Neural cell (in vitro differentiated cells): ENCODE measurements around the gene SOHLH1. TPM values are rescaled to one million over a fixed set of nuclear protein-coding genes. Genes with fewer than 3 reads are reported as not detected.

Experiments
- H2AFZ ChIP-seq: fragments of 200-600, 300-800 bp; sonication (generic), shearing (Covaris generic); 2 replicates; pipeline ENCODE4 v1.6.0; 2014; ENCODE audit warnings: low read depth, mild to moderate bottlenecking, antibody characterized with exemption, low read length, moderate library complexity
- H3F3A ChIP-seq: fragments of 200-600 bp; shearing (Covaris generic); 2 replicates; pipeline ENCODE4 v1.6.1; 2016; ENCODE audit warnings: mild to moderate bottlenecking, moderate library complexity, mixed read lengths, antibody characterized with exemption, low read length; ENCODE audit not compliant: insufficient read depth, poor library complexity, severe bottlenecking
- H3K27ac ChIP-seq: fragments of 200-600, 300-800 bp; sonication (generic), shearing (Covaris generic); 2 replicates; pipeline ENCODE4 v1.5.1; 2014; ENCODE audit warnings: mild to moderate bottlenecking, low read length, moderate library complexity
- H3K27me3 ChIP-seq: fragments of 300-800, 200-600 bp; sonication (generic), shearing (Covaris generic); 2 replicates; pipeline ENCODE4 v1.6.0; 2014; ENCODE audit warnings: mild to moderate bottlenecking, low read depth, low read length, moderate library complexity; ENCODE audit not compliant: insufficient read depth
- H3K36me3 ChIP-seq: fragments of 300-800, 200-600 bp; sonication (generic), shearing (Covaris generic); 2 replicates; pipeline ENCODE4 v1.5.1; 2014; ENCODE audit warnings: mild to moderate bottlenecking, antibody characterized with exemption, low read length, moderate library complexity; ENCODE audit not compliant: insufficient read depth
- H3K4me2 ChIP-seq: fragments of 300-800, 200-600 bp; sonication (generic), shearing (Covaris generic); 2 replicates; pipeline ENCODE4 v1.6.0; 2014; ENCODE audit warnings: mild to moderate bottlenecking, low read length
- H3K4me3 ChIP-seq: fragments of 300-800, 200-600 bp; sonication (generic), shearing (Covaris generic); 2 replicates; pipeline ENCODE4 v1.5.1; 2014; ENCODE audit warnings: mild to moderate bottlenecking, low read length, moderate library complexity
- H3K79me2 ChIP-seq: fragments of 200-600 bp; shearing (Covaris generic); replicated peaks from 2 replicates; pipeline ENCODE4 v1.6.0; 2014; ENCODE audit warnings: mild to moderate bottlenecking, low read length, moderate library complexity; ENCODE audit not compliant: insufficient read depth
- H3K9ac ChIP-seq: fragments of 300-800, 200-600 bp; sonication (generic), shearing (Covaris generic); 2 replicates; pipeline ENCODE4 v1.6.1; 2016; ENCODE audit warnings: mild to moderate bottlenecking, low read length, mixed read lengths
- H3K9me2 ChIP-seq: fragments of 200-600 bp; shearing (Covaris generic); 2 replicates; pipeline ENCODE4 v1.6.1; 2016; ENCODE audit warnings: mild to moderate bottlenecking, low read length, mixed read lengths; ENCODE audit not compliant: insufficient read depth
- H3K9me3 ChIP-seq: fragments of 200-600, 300-800 bp; sonication (generic), shearing (Covaris generic); 2 replicates; pipeline ENCODE4 v1.6.1; 2016; ENCODE audit warnings: mild to moderate bottlenecking, mixed run types, low read length, moderate library complexity, mixed read lengths
- H4K20me1 ChIP-seq: fragments of 200-600 bp; shearing (Covaris generic); 2 replicates; pipeline ENCODE4 v1.6.1; 2016; ENCODE audit warnings: mild to moderate bottlenecking, mixed run types; ENCODE audit not compliant: insufficient read depth
- CTCF ChIP-seq: fragments of 450-650 bp; IDR thresholded peaks from 2 replicates; pipeline ENCODE4 v1.5.1; 2014; ENCODE audit warnings: antibody characterized with exemption, mild to moderate bottlenecking, moderate library complexity; ENCODE audit not compliant: poor library complexity, severe bottlenecking
- EP300 ChIP-seq: fragments of 450-650 bp; conservative IDR thresholded peaks from 2 replicates; pipeline ENCODE4 v1.6.1; 2014; ENCODE audit warnings: antibody characterized with exemption, mild to moderate bottlenecking, moderate library complexity; ENCODE audit not compliant: poor library complexity, severe bottlenecking
- EZH2 ChIP-seq: fragments of 200-600, 300-800 bp; shearing (Covaris generic), sonication (generic); IDR thresholded peaks from 2 replicates; pipeline ENCODE4 v1.6.1; 2014; ENCODE audit warnings: antibody characterized with exemption, low read length, borderline replicate concordance, mild to moderate bottlenecking; ENCODE audit not compliant: insufficient read depth, poor library complexity, severe bottlenecking
- MXI1 ChIP-seq: fragments of 450-650 bp; conservative IDR thresholded peaks from 2 replicates; pipeline ENCODE4 v1.6.1; 2014; ENCODE audit warnings: antibody characterized with exemption, mild to moderate bottlenecking; ENCODE audit not compliant: poor library complexity, severe bottlenecking
- POLR2AphosphoS5 ChIP-seq: IDR thresholded peaks from 2 replicates; pipeline ENCODE4 v1.6.1; 2012
- RAD21 ChIP-seq: fragments of 450-650 bp; conservative IDR thresholded peaks from 2 replicates; pipeline ENCODE4 v1.6.1; 2014; ENCODE audit warnings: antibody characterized with exemption, mild to moderate bottlenecking, moderate library complexity
- SMC3 ChIP-seq: fragments of 450-650 bp; conservative IDR thresholded peaks from 2 replicates; pipeline ENCODE4 v1.6.1; 2014; ENCODE audit warnings: antibody characterized with exemption, mild to moderate bottlenecking, moderate library complexity; ENCODE audit not compliant: poor library complexity
- TAF1 ChIP-seq: IDR thresholded peaks from 2 replicates; pipeline ENCODE4 v1.6.1; 2012; ENCODE audit warnings: low read depth
- polyA plus RNA-seq: library from polyadenylated mRNA; depleted of rRNA; stranded (reverse); fragments of >200 nt; gene quantifications from 2 replicates; pipeline ENCODE4 v1.2.3, GENCODE V29; 2014
- TF ChIP-seq, protein P1 (sequence below): IDR thresholded peaks from 2 replicates; pipeline ENCODE4 v1.6.1; 2012; ENCODE audit warnings: borderline replicate concordance

Gene SOHLH1
- polyA plus RNA-seq, 1 donor from 2014 or later: not detected

GRCh38 chr9:135680056-135680455 lies 19.2 kb downstream of the SOHLH1 start:
- Histone ChIP-seq H4K20me1 (no peaks in the 10 kb centered on the region), H3F3A (no peaks in the 10 kb centered on the region), H3K4me2 (no peak overlapping the region), H3K79me2 (no peaks in the 10 kb centered on the region), H3K27ac (no peak overlapping the region), H2AFZ (no peak overlapping the region), H3K9me2 (no peaks in the 10 kb centered on the region), H3K36me3 (no peaks in the 10 kb centered on the region), H3K9ac (no peak overlapping the region), H3K27me3 (no peaks in the 10 kb centered on the region), H3K9me3 (no peaks in the 10 kb centered on the region), H3K4me3 (no peak overlapping the region)
- TF ChIP-seq MXI1 (no peak), POLR2AphosphoS5 (no peak), CTCF (no peak), EZH2 (no peak), SMC3 (no peak), EP300 (no peak), TAF1 (no peak), RAD21 (no peak)
- TF ChIP-seq, protein P1, sequence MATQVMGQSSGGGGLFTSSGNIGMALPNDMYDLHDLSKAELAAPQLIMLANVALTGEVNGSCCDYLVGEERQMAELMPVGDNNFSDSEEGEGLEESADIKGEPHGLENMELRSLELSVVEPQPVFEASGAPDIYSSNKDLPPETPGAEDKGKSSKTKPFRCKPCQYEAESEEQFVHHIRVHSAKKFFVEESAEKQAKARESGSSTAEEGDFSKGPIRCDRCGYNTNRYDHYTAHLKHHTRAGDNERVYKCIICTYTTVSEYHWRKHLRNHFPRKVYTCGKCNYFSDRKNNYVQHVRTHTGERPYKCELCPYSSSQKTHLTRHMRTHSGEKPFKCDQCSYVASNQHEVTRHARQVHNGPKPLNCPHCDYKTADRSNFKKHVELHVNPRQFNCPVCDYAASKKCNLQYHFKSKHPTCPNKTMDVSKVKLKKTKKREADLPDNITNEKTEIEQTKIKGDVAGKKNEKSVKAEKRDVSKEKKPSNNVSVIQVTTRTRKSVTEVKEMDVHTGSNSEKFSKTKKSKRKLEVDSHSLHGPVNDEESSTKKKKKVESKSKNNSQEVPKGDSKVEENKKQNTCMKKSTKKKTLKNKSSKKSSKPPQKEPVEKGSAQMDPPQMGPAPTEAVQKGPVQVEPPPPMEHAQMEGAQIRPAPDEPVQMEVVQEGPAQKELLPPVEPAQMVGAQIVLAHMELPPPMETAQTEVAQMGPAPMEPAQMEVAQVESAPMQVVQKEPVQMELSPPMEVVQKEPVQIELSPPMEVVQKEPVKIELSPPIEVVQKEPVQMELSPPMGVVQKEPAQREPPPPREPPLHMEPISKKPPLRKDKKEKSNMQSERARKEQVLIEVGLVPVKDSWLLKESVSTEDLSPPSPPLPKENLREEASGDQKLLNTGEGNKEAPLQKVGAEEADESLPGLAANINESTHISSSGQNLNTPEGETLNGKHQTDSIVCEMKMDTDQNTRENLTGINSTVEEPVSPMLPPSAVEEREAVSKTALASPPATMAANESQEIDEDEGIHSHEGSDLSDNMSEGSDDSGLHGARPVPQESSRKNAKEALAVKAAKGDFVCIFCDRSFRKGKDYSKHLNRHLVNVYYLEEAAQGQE: no peak

DNA sequence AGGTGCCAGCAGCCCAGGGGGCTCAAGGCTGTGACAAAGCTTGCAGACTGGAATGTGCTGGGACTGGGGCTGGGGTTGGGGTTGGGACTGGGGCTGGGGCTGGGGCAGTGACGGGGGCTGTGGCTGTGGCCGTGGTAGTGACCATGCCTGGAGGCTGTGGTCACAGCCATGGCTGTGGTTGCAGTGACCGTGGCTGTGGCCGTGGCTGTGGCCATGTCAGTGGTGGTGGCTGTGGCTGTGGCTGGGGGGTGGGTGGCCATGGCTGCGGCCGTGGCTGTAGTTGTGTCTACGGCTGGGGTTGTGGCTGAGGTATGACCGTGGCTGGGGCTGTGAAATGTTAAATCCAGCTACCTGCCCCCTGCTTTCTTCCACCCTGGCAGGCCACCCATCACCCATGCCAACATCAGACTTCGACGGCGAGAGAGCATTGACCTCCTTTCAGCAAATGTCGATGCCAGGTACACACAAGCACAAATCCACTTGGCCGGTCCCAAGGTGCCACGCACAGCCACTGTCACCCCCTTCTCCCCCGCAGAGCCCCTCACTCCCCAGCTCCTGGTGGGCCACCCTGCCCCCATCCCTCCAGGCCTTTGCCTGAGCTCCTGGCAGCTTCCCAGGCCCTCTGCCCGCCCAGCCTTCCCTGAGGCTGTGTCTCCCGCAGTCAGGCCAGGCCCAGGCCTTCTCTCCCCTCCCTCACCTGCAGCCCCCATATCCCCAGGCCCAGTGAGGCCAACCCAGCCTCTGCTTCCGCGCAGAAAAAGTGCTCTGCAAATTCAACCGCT lies 20.9 kb downstream of the SOHLH1 start:
- Histone ChIP-seq H3K9ac (no peak overlapping the region), H3K79me2 (no peaks in the 10 kb centered on the region), H3K27ac (no peak overlapping the region), H3K36me3 (no peaks in the 10 kb centered on the region), H4K20me1 (no peaks in the 10 kb centered on the region), H3K9me3 (no peaks in the 10 kb centered on the region), H2AFZ (no peak overlapping the region), H3K4me3 (no peak overlapping the region), H3K4me2 (no peak overlapping the region), H3K9me2 (no peaks in the 10 kb centered on the region), H3F3A (no peaks in the 10 kb centered on the region), H3K27me3 (no peaks in the 10 kb centered on the region)
- no peak for TF ChIP-seq RAD21
- no peak for TF ChIP-seq TAF1
- no peak for TF ChIP-seq MXI1
- TF ChIP-seq EP300: no peak
- no peak for TF ChIP-seq POLR2AphosphoS5
